SK-N-SH treated with all-trans-retinoic acid at 6 μM for 48 hours (cell line): ENCODE data around the gene ERBB3.

Experiments used
- ATAC-seq: fragments of 200-7000 bp; cut with Tn5 transposase; 3 replicates; pipeline ENCODE4 v1.9.1; 2020; ENCODE audit warnings: mild to moderate bottlenecking, moderate library complexity
- ARNTL ChIP-seq: fragments of 450-650 bp; formaldehyde crosslinking; IDR thresholded peaks from 2 replicates; pipeline ENCODE4 v1.5.0; 2020; ENCODE audit warnings: low read depth, mild to moderate bottlenecking, moderate library complexity, borderline replicate concordance
- BACH2 ChIP-seq: fragments of 250-450 bp; sonication (Bioruptor Pico); IDR thresholded peaks from 2 replicates; pipeline ENCODE4 v1.9.0; 2021; ENCODE audit warnings: mild to moderate bottlenecking, borderline replicate concordance
- CSDC2 ChIP-seq: fragments of 250-450 bp; sonication (Bioruptor Pico); IDR thresholded peaks from 2 replicates; pipeline ENCODE4 v1.5.0; 2020; ENCODE audit warnings: mild to moderate bottlenecking, moderate library complexity
- ESRRG ChIP-seq: fragments of 250-450 bp; sonication (Bioruptor Pico); IDR thresholded peaks from 2 replicates; pipeline ENCODE4 v1.6.1; 2021; ENCODE audit warnings: mild to moderate bottlenecking
- GLIS3 ChIP-seq: fragments of 250-450 bp; sonication (Bioruptor Pico); IDR thresholded peaks from 2 replicates; pipeline ENCODE4 v1.5.0; 2020; ENCODE audit warnings: mild to moderate bottlenecking, moderate library complexity
- ISL1 ChIP-seq: fragments of 250-450 bp; sonication (Bioruptor Pico); IDR thresholded peaks from 2 replicates; pipeline ENCODE4 v2.1.2; 2022; ENCODE audit warnings: mild to moderate bottlenecking, moderate library complexity
- OSR1 ChIP-seq: fragments of 250-450 bp; sonication (Bioruptor Pico); IDR thresholded peaks from 2 replicates; pipeline ENCODE4 v1.8.0; 2022; ENCODE audit warnings: moderate library complexity, mild to moderate bottlenecking, inconsistent platforms
- PPARA ChIP-seq: fragments of 250-450 bp; sonication (Bioruptor Pico); IDR thresholded peaks from 2 replicates; pipeline ENCODE4 v1.5.0; 2020; ENCODE audit warnings: mild to moderate bottlenecking, borderline replicate concordance
- RARB ChIP-seq: fragments of 250-450 bp; sonication (Bioruptor Pico); IDR thresholded peaks from 2 replicates; pipeline ENCODE4 v1.8.0; 2021; ENCODE audit warnings: mild to moderate bottlenecking, moderate library complexity
- SNAI2 ChIP-seq: fragments of 250-450 bp; sonication (Bioruptor Pico); IDR thresholded peaks from 2 replicates; pipeline ENCODE4 v1.5.0; 2020; ENCODE audit warnings: mild to moderate bottlenecking, moderate library complexity
- TCF4 ChIP-seq: fragments of 250-450 bp; sonication (Bioruptor Pico); IDR thresholded peaks from 2 replicates; pipeline ENCODE4 v1.8.0; 2021; ENCODE audit warnings: mild to moderate bottlenecking, moderate library complexity, borderline replicate concordance
- TOX ChIP-seq: fragments of 250-450 bp; sonication (Bioruptor Pico); IDR thresholded peaks from 2 replicates; pipeline ENCODE4 v1.8.0; 2021; ENCODE audit warnings: mild to moderate bottlenecking, moderate library complexity, borderline replicate concordance
- ZC3H10 ChIP-seq: fragments of 250-450 bp; sonication (Bioruptor Pico); IDR thresholded peaks from 2 replicates; pipeline ENCODE4 v1.5.1; 2021; ENCODE audit warnings: mild to moderate bottlenecking, moderate library complexity
- ZFP3 ChIP-seq: fragments of 250-450 bp; sonication (Bioruptor Pico); IDR thresholded peaks from 2 replicates; pipeline ENCODE4 v1.5.0; 2020; ENCODE audit warnings: mild to moderate bottlenecking, moderate library complexity
- ZFP30 ChIP-seq: fragments of 450-650 bp; formaldehyde crosslinking; IDR thresholded peaks from 2 replicates; pipeline ENCODE4 v1.5.0; 2022; ENCODE audit warnings: mild to moderate bottlenecking, moderate library complexity
- ZNF565 ChIP-seq: fragments of 450-650 bp; formaldehyde crosslinking; conservative IDR thresholded peaks from 2 replicates; pipeline ENCODE4 v1.5.0; 2020; ENCODE audit warnings: low read depth, mild to moderate bottlenecking, moderate library complexity
- ZNF70 ChIP-seq: fragments of 450-650 bp; formaldehyde crosslinking; IDR thresholded peaks from 2 replicates; pipeline ENCODE4 v1.5.0; 2020; ENCODE audit warnings: mild to moderate bottlenecking, moderate library complexity
- ZNF8 ChIP-seq: fragments of 450-650 bp; formaldehyde crosslinking; IDR thresholded peaks from 2 replicates; pipeline ENCODE4 v1.5.0; 2020; ENCODE audit warnings: mild to moderate bottlenecking, moderate library complexity
- TF ChIP-seq, protein P1 (sequence below): fragments of 250-450 bp; sonication (Bioruptor Pico); IDR thresholded peaks from 2 replicates; pipeline ENCODE4 v1.8.0; 2020; ENCODE audit warnings: mild to moderate bottlenecking, moderate library complexity, borderline replicate concordance
- TF ChIP-seq, protein P2 (sequence below): fragments of 250-450 bp; sonication (Bioruptor Pico); IDR thresholded peaks from 2 replicates; pipeline ENCODE4 v1.5.1; 2020; ENCODE audit warnings: low read depth, mild to moderate bottlenecking, moderate library complexity
- TF ChIP-seq, protein P3 (sequence below): fragments of 250-450 bp; sonication (Bioruptor Pico); IDR thresholded peaks from 2 replicates; pipeline ENCODE4 v1.5.0; 2020; ENCODE audit warnings: mild to moderate bottlenecking, moderate library complexity
- TF ChIP-seq, protein P4 (sequence below): fragments of 250-450 bp; sonication (Bioruptor Pico); IDR thresholded peaks from 2 replicates; pipeline ENCODE4 v1.5.1; 2021; ENCODE audit warnings: mild to moderate bottlenecking, moderate library complexity
- TF ChIP-seq, protein P5 (sequence below): fragments of 250-450 bp; sonication (Bioruptor Pico); IDR thresholded peaks from 2 replicates; pipeline ENCODE4 v1.8.0; 2021; ENCODE audit warnings: low read depth, mild to moderate bottlenecking, moderate library complexity, borderline replicate concordance

The ERBB3 gene

DNA sequence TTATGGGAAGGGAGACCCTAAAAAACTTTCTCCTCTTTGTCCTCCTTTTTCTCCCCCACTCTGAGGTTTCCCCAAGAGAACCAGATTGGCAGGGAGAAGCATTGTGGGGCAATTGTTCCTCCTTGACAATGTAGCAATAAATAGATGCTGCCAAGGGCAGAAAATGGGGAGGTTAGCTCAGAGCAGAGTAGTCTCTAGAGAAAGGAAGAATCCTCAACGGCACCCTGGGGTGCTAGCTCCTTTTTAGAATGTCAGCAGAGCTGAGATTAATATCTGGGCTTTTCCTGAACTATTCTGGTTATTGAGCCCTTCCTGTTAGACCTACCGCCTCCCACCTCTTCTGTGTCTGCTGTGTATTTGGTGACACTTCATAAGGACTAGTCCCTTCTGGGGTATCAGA lies 42.8 kb upstream of the ERBB3 start:
- TF ChIP-seq SNAI2 (CRISPR knock-in tag): no peak
- TF ChIP-seq ZNF565 (CRISPR knock-in tag): no peak
- TF ChIP-seq OSR1 (CRISPR knock-in tag): no peak
- TF ChIP-seq CSDC2 (CRISPR knock-in tag): no peak
- no peak for TF ChIP-seq GLIS3 (CRISPR knock-in tag)
- TF ChIP-seq, protein P1, sequence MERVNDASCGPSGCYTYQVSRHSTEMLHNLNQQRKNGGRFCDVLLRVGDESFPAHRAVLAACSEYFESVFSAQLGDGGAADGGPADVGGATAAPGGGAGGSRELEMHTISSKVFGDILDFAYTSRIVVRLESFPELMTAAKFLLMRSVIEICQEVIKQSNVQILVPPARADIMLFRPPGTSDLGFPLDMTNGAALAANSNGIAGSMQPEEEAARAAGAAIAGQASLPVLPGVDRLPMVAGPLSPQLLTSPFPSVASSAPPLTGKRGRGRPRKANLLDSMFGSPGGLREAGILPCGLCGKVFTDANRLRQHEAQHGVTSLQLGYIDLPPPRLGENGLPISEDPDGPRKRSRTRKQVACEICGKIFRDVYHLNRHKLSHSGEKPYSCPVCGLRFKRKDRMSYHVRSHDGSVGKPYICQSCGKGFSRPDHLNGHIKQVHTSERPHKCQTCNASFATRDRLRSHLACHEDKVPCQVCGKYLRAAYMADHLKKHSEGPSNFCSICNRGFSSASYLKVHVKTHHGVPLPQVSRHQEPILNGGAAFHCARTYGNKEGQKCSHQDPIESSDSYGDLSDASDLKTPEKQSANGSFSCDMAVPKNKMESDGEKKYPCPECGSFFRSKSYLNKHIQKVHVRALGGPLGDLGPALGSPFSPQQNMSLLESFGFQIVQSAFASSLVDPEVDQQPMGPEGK: no peak
- TF ChIP-seq ZFP3 (CRISPR knock-in tag): no peak
- TF ChIP-seq ISL1 (CRISPR knock-in tag): no peak
- TF ChIP-seq, protein P2, sequence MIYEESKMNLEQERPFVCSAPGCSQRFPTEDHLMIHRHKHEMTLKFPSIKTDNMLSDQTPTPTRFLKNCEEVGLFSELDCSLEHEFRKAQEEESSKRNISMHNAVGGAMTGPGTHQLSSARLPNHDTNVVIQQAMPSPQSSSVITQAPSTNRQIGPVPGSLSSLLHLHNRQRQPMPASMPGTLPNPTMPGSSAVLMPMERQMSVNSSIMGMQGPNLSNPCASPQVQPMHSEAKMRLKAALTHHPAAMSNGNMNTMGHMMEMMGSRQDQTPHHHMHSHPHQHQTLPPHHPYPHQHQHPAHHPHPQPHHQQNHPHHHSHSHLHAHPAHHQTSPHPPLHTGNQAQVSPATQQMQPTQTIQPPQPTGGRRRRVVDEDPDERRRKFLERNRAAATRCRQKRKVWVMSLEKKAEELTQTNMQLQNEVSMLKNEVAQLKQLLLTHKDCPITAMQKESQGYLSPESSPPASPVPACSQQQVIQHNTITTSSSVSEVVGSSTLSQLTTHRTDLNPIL: no peak
- no peak for TF ChIP-seq ZNF8 (CRISPR knock-in tag)
- no peak for TF ChIP-seq ARNTL
- no peak for TF ChIP-seq TOX (CRISPR knock-in tag)
- TF ChIP-seq RARB (CRISPR knock-in tag): no peak
- TF ChIP-seq ZNF70 (CRISPR knock-in tag): no peak
- TF ChIP-seq ESRRG: no peak
- no peak for TF ChIP-seq ZC3H10
- TF ChIP-seq, protein P3, sequence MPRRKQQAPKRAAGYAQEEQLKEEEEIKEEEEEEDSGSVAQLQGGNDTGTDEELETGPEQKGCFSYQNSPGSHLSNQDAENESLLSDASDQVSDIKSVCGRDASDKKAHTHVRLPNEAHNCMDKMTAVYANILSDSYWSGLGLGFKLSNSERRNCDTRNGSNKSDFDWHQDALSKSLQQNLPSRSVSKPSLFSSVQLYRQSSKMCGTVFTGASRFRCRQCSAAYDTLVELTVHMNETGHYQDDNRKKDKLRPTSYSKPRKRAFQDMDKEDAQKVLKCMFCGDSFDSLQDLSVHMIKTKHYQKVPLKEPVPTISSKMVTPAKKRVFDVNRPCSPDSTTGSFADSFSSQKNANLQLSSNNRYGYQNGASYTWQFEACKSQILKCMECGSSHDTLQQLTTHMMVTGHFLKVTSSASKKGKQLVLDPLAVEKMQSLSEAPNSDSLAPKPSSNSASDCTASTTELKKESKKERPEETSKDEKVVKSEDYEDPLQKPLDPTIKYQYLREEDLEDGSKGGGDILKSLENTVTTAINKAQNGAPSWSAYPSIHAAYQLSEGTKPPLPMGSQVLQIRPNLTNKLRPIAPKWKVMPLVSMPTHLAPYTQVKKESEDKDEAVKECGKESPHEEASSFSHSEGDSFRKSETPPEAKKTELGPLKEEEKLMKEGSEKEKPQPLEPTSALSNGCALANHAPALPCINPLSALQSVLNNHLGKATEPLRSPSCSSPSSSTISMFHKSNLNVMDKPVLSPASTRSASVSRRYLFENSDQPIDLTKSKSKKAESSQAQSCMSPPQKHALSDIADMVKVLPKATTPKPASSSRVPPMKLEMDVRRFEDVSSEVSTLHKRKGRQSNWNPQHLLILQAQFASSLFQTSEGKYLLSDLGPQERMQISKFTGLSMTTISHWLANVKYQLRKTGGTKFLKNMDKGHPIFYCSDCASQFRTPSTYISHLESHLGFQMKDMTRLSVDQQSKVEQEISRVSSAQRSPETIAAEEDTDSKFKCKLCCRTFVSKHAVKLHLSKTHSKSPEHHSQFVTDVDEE (CRISPR knock-in tag): no peak
- no peak for TF ChIP-seq ZFP30 (CRISPR knock-in tag)
- TF ChIP-seq, protein P4, sequence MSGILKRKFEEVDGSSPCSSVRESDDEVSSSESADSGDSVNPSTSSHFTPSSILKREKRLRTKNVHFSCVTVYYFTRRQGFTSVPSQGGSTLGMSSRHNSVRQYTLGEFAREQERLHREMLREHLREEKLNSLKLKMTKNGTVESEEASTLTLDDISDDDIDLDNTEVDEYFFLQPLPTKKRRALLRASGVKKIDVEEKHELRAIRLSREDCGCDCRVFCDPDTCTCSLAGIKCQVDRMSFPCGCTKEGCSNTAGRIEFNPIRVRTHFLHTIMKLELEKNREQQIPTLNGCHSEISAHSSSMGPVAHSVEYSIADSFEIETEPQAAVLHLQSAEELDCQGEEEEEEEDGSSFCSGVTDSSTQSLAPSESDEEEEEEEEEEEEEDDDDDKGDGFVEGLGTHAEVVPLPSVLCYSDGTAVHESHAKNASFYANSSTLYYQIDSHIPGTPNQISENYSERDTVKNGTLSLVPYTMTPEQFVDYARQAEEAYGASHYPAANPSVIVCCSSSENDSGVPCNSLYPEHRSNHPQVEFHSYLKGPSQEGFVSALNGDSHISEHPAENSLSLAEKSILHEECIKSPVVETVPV (CRISPR knock-in tag): no peak
- ATAC-seq: no peak

DNA sequence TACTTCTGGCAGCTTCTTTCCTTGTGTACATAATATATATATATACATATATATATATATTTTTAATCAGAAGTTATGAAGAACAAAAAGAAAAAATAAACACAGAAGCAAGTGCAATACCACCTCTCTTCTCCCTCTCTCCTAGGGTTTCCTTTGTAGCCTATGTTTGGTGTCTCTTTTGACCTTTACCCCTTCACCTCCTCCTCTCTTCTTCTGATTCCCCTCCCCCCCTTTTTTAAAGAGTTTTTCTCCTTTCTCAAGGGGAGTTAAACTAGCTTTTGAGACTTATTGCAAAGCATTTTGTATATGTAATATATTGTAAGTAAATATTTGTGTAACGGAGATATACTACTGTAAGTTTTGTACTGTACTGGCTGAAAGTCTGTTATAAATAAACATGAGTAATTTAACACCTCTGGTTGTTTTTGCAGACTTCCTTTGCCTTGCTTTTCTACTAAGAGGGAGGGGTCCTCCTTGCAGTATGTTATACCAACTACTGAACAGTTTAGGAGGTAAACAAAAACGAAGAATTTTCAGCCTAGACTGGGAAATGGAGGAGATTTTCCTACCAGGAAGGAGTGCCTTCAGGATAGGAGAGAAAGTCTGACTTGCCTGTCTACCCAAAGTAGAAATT lies 41.8 kb upstream of the ERBB3 start:
- ATAC-seq: no peak

DNA sequence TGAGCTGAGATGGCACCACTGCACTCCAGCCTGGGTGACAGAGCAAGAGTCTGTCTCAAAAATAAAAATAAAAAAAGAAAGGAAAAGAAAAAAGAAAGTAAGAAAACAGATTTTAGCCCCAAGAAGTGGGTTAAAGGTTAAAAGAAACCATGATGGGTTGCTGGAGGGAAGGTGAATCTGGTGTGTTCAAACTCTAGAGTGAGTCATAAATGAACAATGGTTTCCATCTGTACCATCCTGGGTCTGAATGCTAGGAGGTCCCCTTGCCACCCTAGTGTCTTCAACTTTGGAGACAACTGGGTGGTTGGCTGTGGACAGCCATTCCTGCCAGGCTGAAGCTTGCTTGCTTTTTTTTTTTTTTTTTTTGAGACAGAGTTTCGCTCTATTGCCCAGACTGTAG lies 39.8 kb upstream of the ERBB3 start:
- no peak for ATAC-seq
- TF ChIP-seq GLIS3 (CRISPR knock-in tag) (no peak), TCF4 (CRISPR knock-in tag) (no peak), OSR1 (CRISPR knock-in tag) (no peak), ZC3H10 (no peak), ARNTL (no peak), TOX (CRISPR knock-in tag) (no peak), BACH2 (no peak), SNAI2 (CRISPR knock-in tag) (no peak), PPARA (CRISPR knock-in tag) (no peak)
- TF ChIP-seq, protein P3 (CRISPR knock-in tag): no peak
- TF ChIP-seq, protein P5, sequence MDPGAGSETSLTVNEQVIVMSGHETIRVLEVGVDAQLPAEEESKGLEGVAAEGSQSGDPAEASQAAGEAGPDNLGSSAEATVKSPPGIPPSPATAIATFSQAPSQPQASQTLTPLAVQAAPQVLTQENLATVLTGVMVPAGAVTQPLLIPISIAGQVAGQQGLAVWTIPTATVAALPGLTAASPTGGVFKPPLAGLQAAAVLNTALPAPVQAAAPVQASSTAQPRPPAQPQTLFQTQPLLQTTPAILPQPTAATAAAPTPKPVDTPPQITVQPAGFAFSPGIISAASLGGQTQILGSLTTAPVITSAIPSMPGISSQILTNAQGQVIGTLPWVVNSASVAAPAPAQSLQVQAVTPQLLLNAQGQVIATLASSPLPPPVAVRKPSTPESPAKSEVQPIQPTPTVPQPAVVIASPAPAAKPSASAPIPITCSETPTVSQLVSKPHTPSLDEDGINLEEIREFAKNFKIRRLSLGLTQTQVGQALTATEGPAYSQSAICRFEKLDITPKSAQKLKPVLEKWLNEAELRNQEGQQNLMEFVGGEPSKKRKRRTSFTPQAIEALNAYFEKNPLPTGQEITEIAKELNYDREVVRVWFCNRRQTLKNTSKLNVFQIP (CRISPR knock-in tag): no peak
- TF ChIP-seq, protein P2: no peak

More for the DNA sequence above, 41.8 kb upstream of the ERBB3 start:
- no peak for TF ChIP-seq ESRRG
- TF ChIP-seq ZFP3 (CRISPR knock-in tag): no peak
